MCF 10A (cell line): ENCODE measurements around the gene RASSF5. TPM values are rescaled to one million over a fixed set of nuclear protein-coding genes. Genes with fewer than 3 reads are reported as not detected.

ENCODE experiments used
- Bru-seq: library from RNA; stranded (reverse); fragments of 400-500 nt; gene quantifications from one replicate; lab custom pipeline; 2021; lab: Mats Ljungman, UMichigan
- BruChase-seq, 2 experiments: library from RNA; stranded (reverse); fragments of 400-500 nt; gene quantifications; one replicate each; lab custom pipeline; 2021; lab: Mats Ljungman, UMichigan
- BruUV-seq: library from RNA; stranded (reverse); fragments of 400-500 nt; replicated peaks from 2 replicates; lab custom pipeline; 2021; lab: Mats Ljungman, UMichigan
- CTCF ChIA-PET: fragments of 300-600 bp; sonication (Branson Sonifier 250); formaldehyde crosslinking; extraction: SDS; loops from one replicate; lab custom pipeline; 2021; ENCODE audit warnings: antibody characterized with exemption, inconsistent platforms; lab: Yijun Ruan, JAX
- POLR2A ChIA-PET: fragments of 300-600, 350-650 bp; sonication (Branson Sonifier 250); formaldehyde crosslinking; extraction: SDS; loops from one replicate; lab custom pipeline; 2020; ENCODE audit warnings: antibody characterized with exemption, inconsistent platforms; lab: Yijun Ruan, JAX
- DNase-seq: peaks from one replicate; pipeline ENCODE4 v3.0.0-alpha.2; 2018; ENCODE audit not compliant: unreplicated experiment
- H3K27ac Mint-ChIP-seq: one replicate; pipeline ENCODE4 v1.8.0; 2022; ENCODE audit warnings: mild to moderate bottlenecking, low read depth, mixed read lengths; ENCODE audit not compliant: unreplicated experiment
- H3K27me3 Mint-ChIP-seq: one replicate; pipeline ENCODE4 v1.8.0; 2022; ENCODE audit warnings: mixed read lengths; ENCODE audit not compliant: insufficient read depth, unreplicated experiment
- H3K36me3 Mint-ChIP-seq: one replicate; pipeline ENCODE4 v1.8.0; 2022; ENCODE audit warnings: mild to moderate bottlenecking, moderate library complexity, mixed read lengths; ENCODE audit not compliant: insufficient read depth, unreplicated experiment
- H3K4me1 Mint-ChIP-seq: one replicate; pipeline ENCODE4 v1.8.0; 2022; ENCODE audit warnings: mixed read lengths; ENCODE audit not compliant: insufficient read depth, unreplicated experiment
- H3K4me3 Mint-ChIP-seq: one replicate; pipeline ENCODE4 v1.8.0; 2022; ENCODE audit warnings: mild to moderate bottlenecking, moderate library complexity, mixed read lengths; ENCODE audit not compliant: unreplicated experiment
- H3K9me3 Mint-ChIP-seq: one replicate; pipeline ENCODE4 v1.8.0; 2022; ENCODE audit warnings: mixed read lengths; ENCODE audit not compliant: unreplicated experiment
- CTCF ChIP-seq: fragments of 200-600 bp; IDR thresholded peaks from one replicate; pipeline ENCODE4 v1.8.0; 2022; ENCODE audit warnings: antibody characterized with exemption, mild to moderate bottlenecking; ENCODE audit not compliant: unreplicated experiment
- intact Hi-C: fragments of 100-400 bp; cut with micrococcal nuclease; formaldehyde crosslinking; loops from 2 replicates; pipeline ENCODE4 v1.14.1; 2022
- long read RNA-seq: library from polyadenylated mRNA; stranded (forward); transcript quantifications from one replicate; pipeline ENCODE4 v2.0.0, GENCODE V29; 2022
- total RNA-seq: library from RNA; stranded (reverse); gene quantifications from 2 replicates; pipeline ENCODE4 v1.2.3, GENCODE V29; 2022

Gene RASSF5
- 8.3 and 9.6 TPM in 2 replicates for total RNA-seq
- percentile 53 among the genes with signal in this experiment for Bru-seq, nascent RNA
- percentile 49 among the genes with signal in this experiment for BruChase-seq, experiment 1, labeled RNA remaining after a 6-hour chase
- percentile 50 among the genes with signal in this experiment for BruChase-seq, experiment 2, labeled RNA remaining after a 2-hour chase
- long read RNA-seq, transcript RASSF5-202 (6 exons, 2,064 nt) = major isoform, 10 of 12 reads
- long read RNA-seq, partial matches to known transcripts = 0 of 12 reads
- long read RNA-seq, other reads (novel, unspliced or antisense) = 2 of 12 reads

GRCh38 chr1:206507284-206508129 lies at the start of gene RASSF5:
TSS of gene RASSF5 (plus strand) at chr1:206507531. CDS start at chr1:206507603, 72 bp downstream.
- Mint-ChIP-seq H3K4me1 (peaks cover 74% of the 10 kb centered on the region), H3K9me3 (no peaks in the 10 kb centered on the region), H3K27ac (peak within 1 kb of the TSS; percentile 72), H3K27me3 (no peaks in the 10 kb centered on the region), H3K36me3 (peaks cover 9% of the 10 kb centered on the region), H3K4me3 (peak within 1 kb of the TSS; percentile 72)
- CTCF ChIA-PET = interaction anchor here (0.6 to 21.4 kb wide), 15 partner anchors 12 to 259 kb away, joined by 3 to 851 read pairs (median 4); no protein-coding TSS in a partner anchor
- intact Hi-C loops = loop anchor here (10.0 kb wide), 1 partner anchor 297 kb away; no protein-coding TSS in a partner anchor
- no peak for TF ChIP-seq CTCF
- POLR2A ChIA-PET = interaction anchor here (0.7 to 1.8 kb wide), 15 partner anchors 9 to 401 kb away, joined by 3 to 5 read pairs (median 3); partner anchors contain the start of gene IKBKE
- DNase-seq = peak; percentile 87
- BruUV-seq = no TSS peak

- intact Hi-C loops = no loop called here
- Mint-ChIP-seq H3K36me3 (peaks cover 44% of the 10 kb centered on the region), H3K9me3 (no peaks in the 10 kb centered on the region), H3K27me3 (no peaks in the 10 kb centered on the region), H3K4me3 (no peak overlapping the region), H3K4me1 (peaks cover 21% of the 10 kb centered on the region), H3K27ac (no peak overlapping the region)
- CTCF ChIA-PET = interaction anchor here (0.5 to 11.7 kb wide), 15 partner anchors 10 to 205 kb away, joined by 3 to 254 read pairs (median 4); partner anchors contain the start of gene IKBKE
- BruUV-seq = no TSS peak
- no peak for DNase-seq
- no peak for TF ChIP-seq CTCF
- POLR2A ChIA-PET = interaction anchor here (3.9 kb wide), 1 partner anchor 11 kb away, joined by 20 read pairs; the partner anchor contains the start of gene IKBKE
Observed at GRCh38 chr1:206459703-206460102, 47.6 kb upstream of the RASSF5 start.

GRCh38 chr1:206460836-206461426 lies 46.4 kb upstream of the RASSF5 start:
- no peak for DNase-seq
- Mint-ChIP-seq H3K36me3 (peaks cover 32% of the 10 kb centered on the region), H3K4me1 (peaks cover 28% of the 10 kb centered on the region), H3K27me3 (no peaks in the 10 kb centered on the region), H3K27ac (no peak overlapping the region), H3K4me3 (no peak overlapping the region), H3K9me3 (no peaks in the 10 kb centered on the region)
- POLR2A ChIA-PET = interaction anchor here (0.9 to 3.9 kb wide), 4 partner anchors 10 to 31 kb away, joined by 3 to 20 read pairs (median 6); partner anchors contain the start of gene IKBKE
- intact Hi-C loops = no loop called here
- CTCF ChIA-PET = interaction anchor here (0.6 to 11.7 kb wide), 25 partner anchors 8 to 1248 kb away, joined by 3 to 254 read pairs (median 5); partner anchors contain the start of gene IKBKE
- TF ChIP-seq CTCF = no peak
- no TSS peak for BruUV-seq
